ENCODE results near the gene ADGRV1. TPM values are rescaled to one million over a fixed set of nuclear protein-coding genes. Genes with fewer than 3 reads are reported as not detected.

ADGRV1 gene
- total RNA-seq, 1 donor from 2014 or later: 18.2 TPM

GRCh38 chr5:90849939-90850338 lies 291.3 kb downstream of the ADGRV1 start:
- DNase-seq: no peak
- Mint-ChIP-seq H3K4me3 (ENCODE audit: unreplicated experiment) (no peak overlapping the region), H3K9me3 (ENCODE audit: unreplicated experiment) (no peaks in the 10 kb centered on the region), H3K4me1 (ENCODE audit: low read depth, unreplicated experiment) (no peaks in the 10 kb centered on the region), H3K36me3 (ENCODE audit: unreplicated experiment) (no peaks in the 10 kb centered on the region), H3K27ac (ENCODE audit: unreplicated experiment) (no peak overlapping the region), H3K27me3 (ENCODE audit: unreplicated experiment) (no peaks in the 10 kb centered on the region)
- TF ChIP-seq, protein P1, sequence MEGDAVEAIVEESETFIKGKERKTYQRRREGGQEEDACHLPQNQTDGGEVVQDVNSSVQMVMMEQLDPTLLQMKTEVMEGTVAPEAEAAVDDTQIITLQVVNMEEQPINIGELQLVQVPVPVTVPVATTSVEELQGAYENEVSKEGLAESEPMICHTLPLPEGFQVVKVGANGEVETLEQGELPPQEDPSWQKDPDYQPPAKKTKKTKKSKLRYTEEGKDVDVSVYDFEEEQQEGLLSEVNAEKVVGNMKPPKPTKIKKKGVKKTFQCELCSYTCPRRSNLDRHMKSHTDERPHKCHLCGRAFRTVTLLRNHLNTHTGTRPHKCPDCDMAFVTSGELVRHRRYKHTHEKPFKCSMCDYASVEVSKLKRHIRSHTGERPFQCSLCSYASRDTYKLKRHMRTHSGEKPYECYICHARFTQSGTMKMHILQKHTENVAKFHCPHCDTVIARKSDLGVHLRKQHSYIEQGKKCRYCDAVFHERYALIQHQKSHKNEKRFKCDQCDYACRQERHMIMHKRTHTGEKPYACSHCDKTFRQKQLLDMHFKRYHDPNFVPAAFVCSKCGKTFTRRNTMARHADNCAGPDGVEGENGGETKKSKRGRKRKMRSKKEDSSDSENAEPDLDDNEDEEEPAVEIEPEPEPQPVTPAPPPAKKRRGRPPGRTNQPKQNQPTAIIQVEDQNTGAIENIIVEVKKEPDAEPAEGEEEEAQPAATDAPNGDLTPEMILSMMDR (IDR thresholded peaks at IDR 0.05; ENCODE audit: partially characterized antibody, unreplicated experiment): no peak

- no peaks in the 10 kb centered on the region for H3K4me1 Mint-ChIP-seq (ENCODE audit: low read depth, unreplicated experiment)
- DNase-seq: no peak
- TF ChIP-seq, protein P1 (IDR thresholded peaks at IDR 0.05; ENCODE audit: partially characterized antibody, unreplicated experiment): no peak
- no peak overlapping the region for H3K27ac Mint-ChIP-seq (ENCODE audit: unreplicated experiment)
- H3K36me3 Mint-ChIP-seq (ENCODE audit: unreplicated experiment): no peaks in the 10 kb centered on the region
- no peak overlapping the region for H3K4me3 Mint-ChIP-seq (ENCODE audit: unreplicated experiment)
- no peaks in the 10 kb centered on the region for H3K9me3 Mint-ChIP-seq (ENCODE audit: unreplicated experiment)
- no peaks in the 10 kb centered on the region for H3K27me3 Mint-ChIP-seq (ENCODE audit: unreplicated experiment)
Observed at GRCh38 chr5:90852531-90852930, 293.9 kb downstream of the ADGRV1 start.

GRCh38 chr5:90853750-90854149 lies 295.2 kb downstream of the ADGRV1 start:
- Mint-ChIP-seq H3K4me1 (ENCODE audit: low read depth, unreplicated experiment) (no peaks in the 10 kb centered on the region), H3K27ac (ENCODE audit: unreplicated experiment) (no peak overlapping the region), H3K27me3 (ENCODE audit: unreplicated experiment) (no peaks in the 10 kb centered on the region), H3K4me3 (ENCODE audit: unreplicated experiment) (no peak overlapping the region), H3K9me3 (ENCODE audit: unreplicated experiment) (no peaks in the 10 kb centered on the region), H3K36me3 (ENCODE audit: unreplicated experiment) (no peaks in the 10 kb centered on the region)
- TF ChIP-seq, protein P1 (IDR thresholded peaks at IDR 0.05; ENCODE audit: partially characterized antibody, unreplicated experiment): no peak
- DNase-seq: no peak

DNA sequence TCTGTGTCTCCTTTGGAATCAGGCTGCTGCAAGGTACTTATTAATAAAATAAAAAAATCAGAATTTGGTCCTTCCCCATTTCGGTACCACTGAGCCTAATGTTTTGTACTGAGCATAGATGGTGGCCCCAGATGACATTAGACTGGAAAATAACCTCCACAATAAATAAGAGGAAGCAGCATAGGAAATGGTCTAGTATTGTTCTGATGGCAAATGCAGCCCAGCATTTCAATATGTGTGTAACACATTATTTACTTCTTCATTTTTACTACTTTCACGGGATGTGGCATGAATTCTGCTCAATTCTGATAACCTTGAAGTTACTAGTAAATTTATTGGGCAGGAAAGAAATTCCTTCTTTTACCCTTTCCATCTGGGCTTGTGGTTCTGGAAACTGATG lies 295.6 kb downstream of the ADGRV1 start:
- TF ChIP-seq, protein P1 (IDR thresholded peaks at IDR 0.05; ENCODE audit: partially characterized antibody, unreplicated experiment): no peak
- H3K36me3 Mint-ChIP-seq (ENCODE audit: unreplicated experiment): no peaks in the 10 kb centered on the region
- no peak overlapping the region for H3K27ac Mint-ChIP-seq (ENCODE audit: unreplicated experiment)
- no peaks in the 10 kb centered on the region for H3K27me3 Mint-ChIP-seq (ENCODE audit: unreplicated experiment)
- H3K9me3 Mint-ChIP-seq (ENCODE audit: unreplicated experiment): no peaks in the 10 kb centered on the region
- no peak for DNase-seq
- no peak overlapping the region for H3K4me3 Mint-ChIP-seq (ENCODE audit: unreplicated experiment)
- H3K4me1 Mint-ChIP-seq (ENCODE audit: low read depth, unreplicated experiment): no peaks in the 10 kb centered on the region

GRCh38 chr5:90855296-90856010 lies 296.9 kb downstream of the ADGRV1 start:
- no peaks in the 10 kb centered on the region for H3K9me3 Mint-ChIP-seq (ENCODE audit: unreplicated experiment)
- H3K27ac Mint-ChIP-seq (ENCODE audit: unreplicated experiment): no peak overlapping the region
- H3K36me3 Mint-ChIP-seq (ENCODE audit: unreplicated experiment): no peaks in the 10 kb centered on the region

More at GRCh38 chr5:90855296-90856010, 296.9 kb downstream of the ADGRV1 start:
- no peaks in the 10 kb centered on the region for H3K27me3 Mint-ChIP-seq (ENCODE audit: unreplicated experiment)
- no peak overlapping the region for H3K4me3 Mint-ChIP-seq (ENCODE audit: unreplicated experiment)
- no peaks in the 10 kb centered on the region for H3K4me1 Mint-ChIP-seq (ENCODE audit: low read depth, unreplicated experiment)
- TF ChIP-seq, protein P1 (IDR thresholded peaks at IDR 0.05; ENCODE audit: partially characterized antibody, unreplicated experiment): no peak
- DNase-seq: no peak

All from glutamatergic neuron (in vitro differentiated cells).